ENCODE results near the gene POU2F3.

The POU2F3 gene

GRCh38 chr11:120219938-120220746, 19.8 kb upstream of the POU2F3 start:
- Histone ChIP-seq H3K4me3 (ENCODE audit: low read depth, low read length) (no peak overlapping the region), H3K27ac (ENCODE audit: extremely low read depth, low read depth, low read length) (no peak overlapping the region), H3K4me1 (ENCODE audit: control insufficient read depth, insufficient read depth, low read length) (no peaks in the 10 kb centered on the region), H3K9me3 (ENCODE audit: control insufficient read depth, insufficient read depth, low read depth, low read length) (no peaks in the 10 kb centered on the region), H3K36me3 (ENCODE audit: control insufficient read depth in 2 of 2, insufficient read depth in 1 of 2, low read length in 2 of 2) (peaks cover 0 to 9% of the 10 kb centered on the region in 2 experiments; a peak in 1 of 3 replicates)
- POLR2A ChIA-PET, result no interaction called here
- CTCF ChIA-PET, result interaction anchor here (0.7 kb wide), 1 partner anchor 83 kb away, joined by 3 read pairs; no protein-coding TSS in a partner anchor
- TF ChIP-seq ZFP69B (tag by site-specific recombination; IDR thresholded peaks at IDR 0.05), result no peak
- peak; percentile 56; the same call in 1 of the 2 replicates for TF ChIP-seq ZIC2 (tag by site-specific recombination; IDR thresholded peaks at IDR 0.05)

- ChIA-PET POLR2A (no interaction called here), CTCF (no interaction called here)
- no peaks in the 10 kb centered on the region for H3K4me1 ChIP-seq (ENCODE audit: control insufficient read depth, insufficient read depth, low read length)
- no peaks in the 10 kb centered on the region for H3K9me3 ChIP-seq (ENCODE audit: control insufficient read depth, insufficient read depth, low read depth, low read length)
- H3K27ac ChIP-seq (ENCODE audit: extremely low read depth, low read depth, low read length), result no peak overlapping the region
- peaks cover 0 to 6% of the 10 kb centered on the region in 2 experiments; a peak in 1 of 3 replicates for H3K36me3 ChIP-seq (ENCODE audit: control insufficient read depth in 2 of 2, insufficient read depth in 1 of 2, low read length in 2 of 2)
- TF ChIP-seq SP2 (tag by site-specific recombination; IDR thresholded peaks at IDR 0.05) (no peak), ZNF391 (tag by site-specific recombination; IDR thresholded peaks at IDR 0.05; ENCODE audit: borderline replicate concordance, low read depth) (no peak), IKZF3 (tag by site-specific recombination; IDR thresholded peaks at IDR 0.05) (no peak), ZNF274 (IDR thresholded peaks at IDR 0.05; ENCODE audit: low read length) (no peak), ZNF274 (tag by site-specific recombination; IDR thresholded peaks at IDR 0.05; ENCODE audit: borderline replicate concordance) (no peak), ZNF571 (tag by site-specific recombination; IDR thresholded peaks at IDR 0.05) (no peak), KLF10 (tag by site-specific recombination; IDR thresholded peaks at IDR 0.05) (no peak), ZSCAN30 (tag by site-specific recombination; IDR thresholded peaks at IDR 0.05) (no peak), ZNF48 (tag by site-specific recombination; IDR thresholded peaks at IDR 0.05) (no peak), ZNF202 (tag by site-specific recombination; IDR thresholded peaks at IDR 0.05; ENCODE audit: borderline replicate concordance) (no peak), OSR2 (tag by site-specific recombination; IDR thresholded peaks at IDR 0.05) (no peak), ZNF623 (tag by site-specific recombination; IDR thresholded peaks at IDR 0.05) (no peak), ZNF670 (tag by site-specific recombination; IDR thresholded peaks at IDR 0.05; ENCODE audit: low read depth) (no peak), ZNF335 (tag by site-specific recombination; conservative IDR thresholded peaks at IDR 0.05) (no peak), MZF1 (tag by site-specific recombination; IDR thresholded peaks at IDR 0.05; ENCODE audit: borderline replicate concordance) (no peak), ZNF341 (tag by site-specific recombination; IDR thresholded peaks at IDR 0.05; ENCODE audit: low read depth) (no peak), ZNF843 (tag by site-specific recombination; IDR thresholded peaks at IDR 0.05) (no peak), ZNF580 (tag by site-specific recombination; IDR thresholded peaks at IDR 0.05) (no peak)
- H3K4me3 ChIP-seq (ENCODE audit: low read depth, low read length), result no peak overlapping the region
Observed at GRCh38 chr11:120220747-120221037, 19.2 kb upstream of the POU2F3 start.

GRCh38 chr11:120221115-120221752, 18.7 kb upstream of the POU2F3 start:
- Histone ChIP-seq H3K36me3 (ENCODE audit: control insufficient read depth in 2 of 2, insufficient read depth in 1 of 2, low read length in 2 of 2) (peaks cover 0 to 3% of the 10 kb centered on the region in 2 experiments; a peak in 1 of 3 replicates), H3K27ac (ENCODE audit: extremely low read depth, low read depth, low read length) (no peak overlapping the region), H3K9me3 (ENCODE audit: control insufficient read depth, insufficient read depth, low read depth, low read length) (no peaks in the 10 kb centered on the region), H3K4me1 (ENCODE audit: control insufficient read depth, insufficient read depth, low read length) (no peaks in the 10 kb centered on the region), H3K4me3 (ENCODE audit: low read depth, low read length) (no peak overlapping the region)
- ChIA-PET POLR2A (no interaction called here), CTCF (interaction anchor here (1.5 kb wide), 1 partner anchor 49 kb away, joined by 4 read pairs; no protein-coding TSS in a partner anchor)
- TF ChIP-seq ZNF423 (tag by site-specific recombination; IDR thresholded peaks at IDR 0.05) (no peak), ZNF580 (tag by site-specific recombination; IDR thresholded peaks at IDR 0.05) (no peak), PBX3 (CRISPR knock-in tag; IDR thresholded peaks at IDR 0.05) (no peak), ZNF830 (tag by site-specific recombination; IDR thresholded peaks at IDR 0.05; ENCODE audit: low read depth) (no peak), REST (tag by site-specific recombination; IDR thresholded peaks at IDR 0.05) (no peak)
